HEK293 (cell line): ENCODE data around the gene RNF149.
A peak's percentile ranks its signal among the peaks of the same experiment; 100 is the strongest.

Experiments
- CTCF ChIA-PET: fragments of 350-600 bp; formaldehyde crosslinking; extraction: SDS; loops from one replicate; lab custom pipeline; 2021; ENCODE audit warnings: antibody characterized with exemption; lab: Yijun Ruan, JAX
- POLR2A ChIA-PET: fragments of 300-600 bp; formaldehyde crosslinking; extraction: SDS; loops from one replicate; lab custom pipeline; 2020; ENCODE audit warnings: antibody characterized with exemption, inconsistent platforms; lab: Yijun Ruan, JAX
- H3K27ac ChIP-seq: fragments of 200-500 bp; sonication (Bioruptor generic); 2 replicates; pipeline ENCODE4 v1.5.1; 2014; ENCODE audit warnings: low read depth, low read length, control low read depth, inconsistent platforms; ENCODE audit errors: extremely low read depth
- H3K36me3 ChIP-seq, 2 experiments: fragments of 200-500 bp in 1 of 2; sonication (Bioruptor generic) in 1 of 2; 1 replicate in 1 of 2; 2 replicates in 1 of 2; pipeline ENCODE4 v1.5.1; 2014 to 2017; ENCODE audit warnings: inconsistent platforms in 2 of 2, low read length in 2 of 2; ENCODE audit not compliant: control insufficient read depth in 2 of 2, insufficient read depth in 1 of 2
- H3K4me1 ChIP-seq: fragments of 200-500 bp; sonication (Bioruptor generic); 2 replicates; pipeline ENCODE4 v1.5.1; 2014; ENCODE audit warnings: mild to moderate bottlenecking, low read length, inconsistent platforms; ENCODE audit not compliant: control insufficient read depth, insufficient read depth
- H3K4me3 ChIP-seq: 2 replicates; pipeline ENCODE4 v1.5.1; 2011; ENCODE audit warnings: low read depth, mild to moderate bottlenecking, control low read depth, low read length, moderate library complexity
- H3K9me3 ChIP-seq: fragments of 200-500 bp; sonication (Bioruptor generic); 2 replicates; pipeline ENCODE4 v1.5.1; 2014; ENCODE audit warnings: low read depth, low read length, inconsistent platforms; ENCODE audit not compliant: control insufficient read depth, insufficient read depth
- AEBP2 ChIP-seq: fragments of 450-650 bp; formaldehyde crosslinking; IDR thresholded peaks from 2 replicates; pipeline ENCODE4 v1.5.1; 2016; ENCODE audit warnings: missing biosample characterization, missing genetic modification characterization, borderline replicate concordance
- ZBTB17 ChIP-seq: fragments of 450-650 bp; formaldehyde crosslinking; IDR thresholded peaks from 2 replicates; pipeline ENCODE4 v1.5.1; 2016; ENCODE audit warnings: missing biosample characterization, missing genetic modification characterization
- ZNF121 ChIP-seq: fragments of 450-650 bp; formaldehyde crosslinking; IDR thresholded peaks from 2 replicates; pipeline ENCODE4 v1.5.1; 2016; ENCODE audit warnings: missing biosample characterization, missing genetic modification characterization
- ZNF23 ChIP-seq: fragments of 450-650 bp; formaldehyde crosslinking; IDR thresholded peaks from 2 replicates; pipeline ENCODE4 v1.5.1; 2016; ENCODE audit warnings: missing biosample characterization, missing genetic modification characterization, borderline replicate concordance
- ZNF37A ChIP-seq: fragments of 450-650 bp; IDR thresholded peaks from 2 replicates; pipeline ENCODE4 v1.5.1; 2018; ENCODE audit warnings: missing biosample characterization, missing genetic modification characterization
- ZNF394 ChIP-seq: fragments of 450-650 bp; formaldehyde crosslinking; IDR thresholded peaks from 2 replicates; pipeline ENCODE4 v1.5.1; 2016; ENCODE audit warnings: missing biosample characterization, missing genetic modification characterization, mild to moderate bottlenecking, moderate library complexity, borderline replicate concordance
- ZNF398 ChIP-seq: fragments of 450-650 bp; formaldehyde crosslinking; IDR thresholded peaks from 2 replicates; pipeline ENCODE4 v1.5.1; 2017; ENCODE audit warnings: missing biosample characterization, missing genetic modification characterization
- ZNF518A ChIP-seq: fragments of 450-650 bp; formaldehyde crosslinking; conservative IDR thresholded peaks from 2 replicates; pipeline ENCODE4 v1.5.1; 2016; ENCODE audit warnings: low read depth, missing biosample characterization, missing genetic modification characterization
- ZNF555 ChIP-seq: fragments of 450-650 bp; formaldehyde crosslinking; conservative IDR thresholded peaks from 2 replicates; pipeline ENCODE4 v1.5.1; 2017; ENCODE audit warnings: missing biosample characterization, mild to moderate bottlenecking, missing genetic modification characterization, inconsistent platforms
- ZNF560 ChIP-seq: fragments of 450-650 bp; formaldehyde crosslinking; IDR thresholded peaks from 2 replicates; pipeline ENCODE4 v1.5.1; 2017; ENCODE audit warnings: missing biosample characterization, missing genetic modification characterization, borderline replicate concordance
- TF ChIP-seq, protein P1 (sequence below): fragments of 450-650 bp; formaldehyde crosslinking; IDR thresholded peaks from 2 replicates; pipeline ENCODE4 v1.5.1; 2016; ENCODE audit warnings: missing biosample characterization, missing genetic modification characterization

RNF149 gene

DNA sequence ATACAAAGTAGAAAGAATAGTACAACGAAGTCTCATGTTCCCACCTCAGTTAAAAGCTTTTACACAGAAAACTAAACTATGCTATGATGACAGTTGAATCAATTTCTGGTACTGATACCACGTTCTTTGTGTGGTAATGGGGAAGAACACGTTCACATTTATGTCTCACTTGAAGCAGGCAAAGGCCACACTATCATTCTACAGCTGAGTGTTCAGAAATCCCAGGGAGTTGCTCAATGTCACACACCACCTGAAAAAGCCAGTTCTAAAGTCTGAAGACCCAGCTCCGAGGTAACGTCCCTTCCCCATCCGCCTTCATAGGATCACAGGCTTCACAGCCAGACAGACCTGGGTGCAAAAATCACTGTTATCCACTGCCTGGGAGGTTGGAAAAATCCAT, 8.9 kb downstream of the RNF149 start (continued):
- TF ChIP-seq ZNF23: no peak
- no peak for TF ChIP-seq AEBP2
- no peak for TF ChIP-seq ZNF555 (tag by site-specific recombination)
- TF ChIP-seq ZBTB17 (tag by site-specific recombination): no peak
- no peak for TF ChIP-seq ZNF37A (tag by site-specific recombination)
- TF ChIP-seq ZNF398 (tag by site-specific recombination): no peak

GRCh38 chr2:101297383-101297782, 11.1 kb downstream of the RNF149 start:
- H3K9me3 ChIP-seq: no peaks in the 10 kb centered on the region
- H3K36me3 ChIP-seq: peaks cover 4 to 28% of the 10 kb centered on the region in 2 experiments; a peak in 2 of 3 replicates
- CTCF ChIA-PET: interaction anchor here (0.7 kb wide), 1 partner anchor 185 kb away, joined by 5 read pairs; no protein-coding TSS in a partner anchor
- POLR2A ChIA-PET: interaction anchor here (1.7 kb wide), 1 partner anchor 11 kb away, joined by 5 read pairs; the partner anchor contains the start of gene RNF149
- no peak overlapping the region for H3K27ac ChIP-seq
- H3K4me3 ChIP-seq: no peak overlapping the region
- TF ChIP-seq ZNF121: peak; percentile 65; the same call in 1 of the 2 replicates
- TF ChIP-seq ZNF560 (tag by site-specific recombination): no peak
- H3K4me1 ChIP-seq: no peaks in the 10 kb centered on the region

- CTCF ChIA-PET: interaction anchor here (0.7 to 1.0 kb wide), 2 partner anchors 46 to 186 kb away, joined by 4 to 5 read pairs; no protein-coding TSS in a partner anchor
- TF ChIP-seq, protein P1, sequence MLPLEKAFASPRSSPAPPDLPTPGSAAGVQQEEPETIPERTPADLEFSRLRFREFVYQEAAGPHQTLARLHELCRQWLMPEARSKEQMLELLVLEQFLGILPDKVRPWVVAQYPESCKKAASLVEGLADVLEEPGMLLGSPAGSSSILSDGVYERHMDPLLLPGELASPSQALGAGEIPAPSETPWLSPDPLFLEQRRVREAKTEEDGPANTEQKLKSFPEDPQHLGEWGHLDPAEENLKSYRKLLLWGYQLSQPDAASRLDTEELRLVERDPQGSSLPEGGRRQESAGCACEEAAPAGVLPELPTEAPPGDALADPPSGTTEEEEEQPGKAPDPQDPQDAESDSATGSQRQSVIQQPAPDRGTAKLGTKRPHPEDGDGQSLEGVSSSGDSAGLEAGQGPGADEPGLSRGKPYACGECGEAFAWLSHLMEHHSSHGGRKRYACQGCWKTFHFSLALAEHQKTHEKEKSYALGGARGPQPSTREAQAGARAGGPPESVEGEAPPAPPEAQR (tag by site-specific recombination): no peak
- TF ChIP-seq ZNF518A (tag by site-specific recombination) (no peak), ZNF394 (no peak)
- TF ChIP-seq, all 188 proteins: peak for 0
- POLR2A ChIA-PET: interaction anchor here (1.7 kb wide), 1 partner anchor 12 kb away, joined by 5 read pairs; the partner anchor contains the start of gene RNF149
- Histone ChIP-seq H3K36me3 (peaks cover 7 to 29% of the 10 kb centered on the region in 2 experiments; a peak in 2 of 3 replicates), H3K27ac (no peak overlapping the region), H3K4me3 (no peak overlapping the region), H3K9me3 (no peaks in the 10 kb centered on the region), H3K4me1 (no peaks in the 10 kb centered on the region)
These were observed 12.1 kb downstream of the RNF149 start for GRCh38 chr2:101296371-101296770.
